Ammon's horn (tissue), 1 donor: ENCODE measurements around the gene MGST2.

ENCODE experiments used
- DNase-seq: peaks from one replicate; pipeline ENCODE4 v3.0.0-alpha.2; 2016; ENCODE audit warnings: low spot score

The MGST2 gene

DNA sequence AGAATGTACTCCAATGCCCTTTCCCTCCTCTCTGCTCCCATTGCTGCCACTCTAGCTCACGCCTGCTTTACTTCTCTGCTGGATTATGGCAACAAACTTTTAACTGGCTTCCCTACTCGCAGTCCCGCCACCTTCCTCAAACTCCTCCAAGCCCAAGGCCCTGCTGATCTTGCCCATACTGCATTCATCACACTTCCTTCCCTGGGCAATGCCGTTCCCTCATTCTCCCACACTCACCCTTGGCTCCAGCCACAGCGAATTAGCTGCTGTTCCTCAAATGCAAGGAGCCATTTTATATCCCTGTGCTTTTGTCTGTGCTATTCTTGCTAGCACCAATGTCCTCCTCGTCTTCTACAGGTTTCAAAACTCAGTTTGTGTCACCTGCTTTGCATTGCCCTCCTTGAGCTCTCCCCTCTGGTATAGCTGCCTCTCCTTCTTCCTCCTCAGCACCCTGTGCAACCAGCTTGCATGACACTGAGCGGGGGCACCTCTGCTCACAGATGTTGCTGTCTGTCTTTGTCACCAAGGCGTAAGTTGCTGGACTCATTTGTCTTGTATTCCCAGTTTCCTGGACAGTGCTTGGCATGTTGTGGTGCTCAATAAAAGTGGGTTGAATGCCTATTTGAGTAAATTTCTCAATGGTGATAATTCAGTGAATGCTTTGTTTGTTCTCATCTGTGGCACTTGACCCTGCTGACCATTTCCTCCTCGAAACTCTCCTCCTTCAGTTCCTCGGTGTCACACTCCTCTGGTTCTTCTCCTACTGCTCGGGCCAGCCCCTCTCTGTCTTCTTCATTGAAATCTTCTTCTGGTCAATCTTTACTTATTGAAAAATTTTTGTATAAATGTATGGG, 22.4 kb upstream of the MGST2 start:
- no peak for DNase-seq

DNA sequence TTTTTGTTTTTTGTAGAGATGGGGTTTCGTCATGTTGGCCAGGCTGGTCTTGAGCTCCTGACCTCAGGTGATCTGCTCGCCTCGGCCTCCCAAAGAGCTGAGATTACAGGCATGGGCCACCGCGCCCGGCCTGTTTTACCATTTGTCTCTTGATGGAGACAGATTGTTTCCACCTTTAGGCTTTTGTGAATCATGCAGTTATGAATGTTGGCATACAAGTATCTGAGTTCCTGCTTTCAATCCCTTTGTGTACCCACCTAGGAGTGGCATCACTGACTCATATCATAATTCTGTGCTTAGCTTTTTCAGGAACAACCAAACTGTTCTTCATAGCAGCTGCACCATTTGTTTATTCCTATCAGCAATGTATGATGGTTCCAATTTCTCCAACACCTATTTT, 20.2 kb upstream of the MGST2 start:
- DNase-seq: peak; percentile 28

DNA sequence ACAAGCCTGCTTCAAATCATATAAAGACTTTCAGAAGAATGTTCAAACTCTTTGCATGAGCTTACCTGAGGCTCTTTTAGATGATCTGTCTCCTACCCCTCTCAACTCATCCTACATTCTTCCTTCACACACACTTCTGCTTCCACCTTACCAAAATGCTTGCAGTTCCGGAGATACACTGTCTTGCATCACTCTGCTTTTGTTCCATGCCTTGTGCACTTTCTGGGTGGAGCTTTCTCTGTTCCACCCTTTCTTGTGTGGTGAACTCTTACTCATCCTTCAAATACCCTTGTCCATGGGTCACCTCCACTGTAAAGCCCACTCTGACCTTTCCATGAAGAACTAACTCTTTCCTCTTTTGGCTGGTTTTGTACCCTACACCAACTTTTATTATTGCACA, 18.4 kb upstream of the MGST2 start:
- DNase-seq: no peak

DNA sequence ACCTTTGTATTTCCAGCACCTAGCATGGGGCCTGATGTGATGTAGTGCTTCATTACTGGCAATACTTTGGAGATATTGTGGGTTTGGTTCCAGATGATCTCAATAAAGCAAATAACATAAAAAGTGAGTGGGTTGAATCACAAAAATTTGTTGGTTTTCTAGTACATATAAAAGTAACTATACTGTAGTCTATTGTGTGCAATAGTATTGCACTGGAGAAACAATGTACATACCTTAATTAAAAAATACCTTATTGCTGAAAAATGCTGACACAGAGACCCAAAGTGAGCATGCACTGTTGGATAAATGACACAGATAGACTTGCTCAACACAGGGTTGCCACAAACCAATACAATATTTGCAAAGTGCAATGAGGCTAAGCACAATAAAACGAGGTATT, 17.7 kb upstream of the MGST2 start:
- DNase-seq: no peak

DNA sequence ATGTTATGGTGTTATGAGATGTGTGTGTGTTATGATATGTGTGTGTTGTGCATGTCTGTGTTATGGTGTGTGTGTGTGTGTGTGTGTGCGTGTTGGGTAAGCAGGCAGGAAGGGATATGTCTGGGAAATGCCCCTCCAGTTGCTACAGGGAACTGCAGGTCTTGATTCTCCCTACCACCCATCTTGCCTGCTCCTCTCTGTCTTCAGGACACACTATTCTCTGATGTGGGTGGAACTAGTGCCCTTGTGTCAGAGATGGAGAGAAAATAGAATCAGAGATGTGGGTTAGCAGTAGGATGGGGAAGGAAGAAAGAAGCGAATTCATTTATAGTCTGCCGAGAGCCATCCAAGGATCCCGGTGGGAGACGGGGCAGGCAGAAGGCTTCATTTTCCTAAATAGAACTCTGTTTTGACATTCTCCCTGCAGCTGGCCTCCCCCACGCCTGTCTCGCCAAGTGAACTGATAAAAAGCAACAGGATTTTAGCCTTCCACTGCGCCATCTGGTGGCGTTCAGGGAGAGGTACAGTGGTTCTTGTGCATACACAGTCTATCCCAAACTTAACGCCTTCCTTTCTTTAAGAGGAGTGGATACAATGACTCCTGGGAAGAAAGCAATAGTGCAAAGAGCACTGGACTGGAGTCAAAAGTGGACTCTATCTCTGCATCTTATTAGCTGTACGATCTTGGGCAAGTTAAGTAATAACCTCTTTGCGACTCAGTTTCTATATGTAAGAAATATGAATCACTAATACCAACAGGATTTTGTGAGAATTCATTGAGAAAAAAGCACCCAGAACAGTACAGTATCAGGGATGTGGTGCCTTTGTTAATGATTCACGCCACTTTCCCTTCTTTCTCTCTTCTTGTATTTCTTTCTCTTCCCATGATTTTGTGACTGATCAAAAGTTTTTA, 14.1 kb upstream of the MGST2 start:
- DNase-seq: peak; percentile 96

DNA sequence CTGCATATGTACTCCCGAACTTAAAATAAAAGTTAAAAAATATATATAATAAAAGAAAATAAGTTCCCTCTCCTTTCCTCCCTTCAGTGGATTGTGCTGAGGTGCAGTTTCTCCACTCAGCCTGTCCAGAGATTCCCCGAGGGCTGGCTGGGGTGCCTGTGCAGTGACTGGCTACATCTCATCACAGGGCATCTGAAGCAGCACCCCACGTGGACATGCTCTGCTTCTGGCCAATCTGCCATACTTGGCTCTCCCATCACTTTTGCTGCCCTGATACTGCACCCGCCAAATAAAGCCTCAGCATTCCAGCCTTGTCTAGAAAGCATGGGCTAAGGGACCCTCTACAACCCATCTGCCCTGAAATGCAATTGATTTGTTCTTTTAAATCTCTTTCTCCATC, 11.1 kb upstream of the MGST2 start:
- DNase-seq: no peak

DNA sequence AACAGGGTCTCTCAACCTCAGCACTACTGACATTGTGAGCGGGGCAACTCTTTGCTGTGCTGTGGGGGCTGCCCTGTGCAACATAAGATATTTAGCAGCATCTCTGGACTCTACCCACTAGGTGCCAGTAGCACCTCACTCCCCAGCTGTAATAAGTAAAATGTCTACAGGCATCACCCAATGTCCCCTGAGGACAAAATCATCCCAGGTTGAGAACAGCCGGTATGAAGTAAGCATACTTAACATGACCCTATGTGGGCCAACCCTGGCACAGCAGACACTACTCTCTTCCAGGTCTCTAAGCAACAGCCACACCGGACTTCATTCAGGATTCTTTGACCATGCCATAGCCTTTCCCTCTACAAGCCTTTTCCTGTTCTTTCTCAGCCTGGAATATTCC, 10.5 kb upstream of the MGST2 start:
- peak; percentile 53 for DNase-seq

DNA sequence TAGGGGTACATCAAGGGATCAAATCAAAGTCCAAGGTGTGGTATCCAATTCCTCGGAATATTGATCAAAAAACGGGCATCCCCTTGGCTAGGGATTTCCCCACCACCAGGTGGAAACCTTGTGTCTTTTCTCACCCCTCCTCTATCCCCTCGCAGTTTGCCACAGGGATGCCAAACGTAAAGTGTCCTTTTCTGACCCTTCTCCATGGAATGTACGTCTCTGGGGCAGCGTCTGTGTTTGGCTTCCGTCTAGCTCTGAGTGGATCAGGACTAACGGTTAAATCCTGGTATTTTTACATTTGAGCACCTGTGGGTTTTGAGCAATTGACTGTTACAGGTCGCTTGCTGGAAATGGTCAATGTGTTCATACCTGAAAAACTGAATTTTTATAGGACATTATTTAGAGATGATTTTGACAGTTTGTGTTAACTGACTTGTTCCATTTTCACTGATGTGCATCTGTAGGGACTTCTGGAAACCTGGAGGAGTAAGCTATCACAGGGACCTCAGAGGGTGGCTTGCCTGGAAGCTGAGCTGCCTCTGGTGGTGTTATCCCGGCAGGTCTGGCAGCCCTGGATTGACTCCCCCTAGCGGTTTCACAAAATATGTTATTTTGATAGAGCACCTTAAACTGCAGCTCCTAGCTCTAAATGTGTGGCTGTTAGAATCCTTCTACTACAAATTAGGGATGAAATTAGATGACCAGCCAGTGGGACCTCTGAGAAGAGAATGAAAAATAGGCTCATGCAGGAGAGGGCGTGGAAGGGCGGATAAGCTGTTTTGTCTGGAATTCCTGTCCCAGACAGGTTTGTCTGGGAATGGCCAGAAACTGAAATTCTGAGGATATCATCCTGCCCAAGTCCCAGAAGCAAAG, 8.8 kb upstream of the MGST2 start:
- peak; percentile 77 for DNase-seq

DNA sequence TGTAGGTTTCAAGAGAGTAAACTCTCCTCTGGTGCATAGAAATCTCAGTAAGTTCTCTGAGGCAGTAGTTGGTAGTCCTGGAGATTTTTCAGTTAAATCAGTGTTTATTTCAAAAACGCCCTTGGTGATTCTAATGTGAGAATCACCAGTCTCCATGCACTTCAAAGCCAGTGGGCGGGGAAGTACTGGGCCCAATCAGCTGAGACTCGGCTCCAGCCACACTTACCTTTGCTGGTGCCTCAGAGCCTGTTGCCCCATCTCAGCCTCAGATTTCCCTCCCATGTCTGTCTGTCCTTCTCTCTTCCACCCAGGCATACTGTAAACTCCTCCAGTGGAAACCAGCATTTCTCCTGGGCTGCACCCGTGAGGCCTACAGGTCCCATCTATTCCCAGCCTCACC, 7.4 kb upstream of the MGST2 start:
- no peak for DNase-seq

DNA sequence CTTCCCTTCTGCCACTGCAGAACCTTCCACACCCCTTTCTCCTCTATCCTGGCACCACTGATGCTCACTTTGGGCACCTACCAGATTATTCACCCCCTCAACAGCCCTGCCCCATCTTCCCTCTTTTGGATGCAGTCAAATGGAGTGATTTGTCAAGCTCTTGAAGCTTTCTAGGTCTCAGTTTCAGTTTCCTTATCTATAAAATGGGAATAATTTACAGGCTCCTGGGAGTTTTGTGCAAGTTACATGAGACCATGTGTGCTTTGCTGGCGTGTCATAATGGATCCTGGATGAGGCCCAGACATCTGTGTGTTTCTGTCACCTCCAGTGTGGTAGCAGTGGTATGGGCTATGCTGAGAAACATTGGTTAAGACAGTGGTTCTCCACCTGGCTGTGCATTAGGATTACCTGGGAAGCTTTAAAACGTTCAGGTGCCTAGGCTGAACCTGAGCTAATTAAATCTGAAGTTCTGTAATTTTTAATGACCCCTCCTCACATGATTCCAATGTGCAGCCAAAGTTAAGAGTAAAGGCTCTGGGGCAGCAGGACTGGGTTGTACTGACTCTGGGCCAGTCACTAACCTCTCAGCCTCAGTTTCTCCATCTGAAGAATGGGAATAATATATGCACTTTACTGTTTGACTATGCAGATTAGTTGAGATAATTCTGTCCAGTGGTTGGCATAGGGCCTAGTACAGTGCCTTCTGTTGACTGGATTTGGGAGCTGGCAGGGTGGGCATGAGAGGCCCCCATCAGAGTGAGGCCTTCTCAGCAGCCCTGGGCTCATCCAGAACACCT, 6.8 kb upstream of the MGST2 start:
- DNase-seq: no peak

DNA sequence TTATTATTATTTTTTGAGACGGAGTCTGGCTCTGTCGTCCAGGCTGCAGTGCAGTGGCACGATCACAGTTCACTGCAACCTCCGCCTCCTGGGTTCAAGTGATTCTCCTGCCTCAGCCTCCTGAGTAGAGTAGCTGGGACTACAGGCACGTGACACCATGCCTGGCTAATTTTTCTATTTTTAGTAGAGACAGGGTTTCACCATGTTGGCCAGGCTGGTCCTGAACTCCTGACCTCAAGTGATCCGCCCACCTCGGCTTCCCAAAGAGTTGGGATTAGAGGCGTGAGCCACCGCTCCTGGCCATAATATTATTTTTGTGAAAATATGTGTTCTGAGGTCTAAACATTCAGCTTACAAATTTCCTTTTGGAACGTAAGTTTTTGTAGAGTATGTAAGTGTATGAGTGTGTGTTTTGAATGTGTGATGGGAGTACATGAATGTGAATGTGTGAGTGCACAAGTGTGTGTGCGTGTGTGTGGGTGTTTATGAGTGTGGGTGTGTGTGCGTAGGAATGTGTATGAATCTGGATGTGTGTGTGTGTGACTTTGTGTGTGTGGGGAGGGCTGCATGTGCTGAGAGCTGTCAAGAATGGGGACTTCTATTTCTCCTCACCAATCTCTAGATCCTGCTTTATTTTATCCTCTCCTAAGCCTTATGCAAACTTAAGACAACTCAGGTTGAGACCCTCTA, 5.7 kb upstream of the MGST2 start:
- no peak for DNase-seq

DNA sequence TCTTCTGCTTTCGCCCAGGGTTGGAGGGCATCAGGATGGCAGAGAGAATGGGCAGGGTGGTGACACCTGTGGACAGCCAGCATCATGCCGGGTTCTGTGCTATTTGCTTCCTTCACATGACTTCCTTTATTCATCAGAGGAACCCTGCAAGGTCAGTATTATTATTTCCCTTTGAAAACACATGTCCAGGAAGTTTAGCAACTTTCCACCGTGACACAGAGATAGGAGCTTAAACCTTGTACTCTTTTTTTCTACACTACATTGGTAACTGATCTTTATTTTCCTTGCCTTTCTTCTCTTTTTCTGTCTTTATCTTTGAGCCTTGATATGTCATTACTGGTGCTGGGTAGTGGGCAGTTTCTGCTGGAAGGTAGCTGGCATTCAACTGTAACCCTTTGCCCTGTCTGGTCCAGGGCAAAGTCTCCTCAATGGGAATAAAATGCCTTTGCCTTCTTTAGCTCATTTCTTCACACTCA, 5.0 kb upstream of the MGST2 start:
- DNase-seq: peak; percentile 24

DNA sequence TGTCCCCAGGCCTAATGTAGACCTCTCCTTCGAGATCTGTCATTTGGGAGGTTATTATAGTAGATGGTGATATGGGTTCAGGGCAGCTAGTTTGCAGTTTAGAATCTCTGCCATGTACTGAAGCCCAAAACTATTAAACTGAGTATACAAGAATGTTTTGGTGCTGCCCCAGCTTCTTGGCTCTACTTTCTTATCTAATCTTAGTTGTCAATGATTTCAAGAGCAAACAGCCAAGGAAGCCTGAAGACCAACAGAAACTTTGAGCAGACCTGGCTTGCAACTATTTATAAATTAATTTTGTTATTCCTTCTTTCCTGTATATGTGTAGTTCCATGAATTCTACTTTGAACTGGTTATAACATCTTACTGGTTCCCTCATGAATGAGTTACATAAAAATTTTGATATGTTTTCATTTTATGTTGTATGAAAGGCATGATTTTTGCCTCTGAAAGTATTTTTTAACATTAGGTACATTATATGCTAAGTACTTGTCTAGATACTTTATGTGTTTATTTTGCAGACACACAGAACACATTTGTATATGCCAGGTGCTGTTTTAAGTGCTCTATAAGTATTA, 2.0 kb upstream of the MGST2 start:
- no peak for DNase-seq

DNA sequence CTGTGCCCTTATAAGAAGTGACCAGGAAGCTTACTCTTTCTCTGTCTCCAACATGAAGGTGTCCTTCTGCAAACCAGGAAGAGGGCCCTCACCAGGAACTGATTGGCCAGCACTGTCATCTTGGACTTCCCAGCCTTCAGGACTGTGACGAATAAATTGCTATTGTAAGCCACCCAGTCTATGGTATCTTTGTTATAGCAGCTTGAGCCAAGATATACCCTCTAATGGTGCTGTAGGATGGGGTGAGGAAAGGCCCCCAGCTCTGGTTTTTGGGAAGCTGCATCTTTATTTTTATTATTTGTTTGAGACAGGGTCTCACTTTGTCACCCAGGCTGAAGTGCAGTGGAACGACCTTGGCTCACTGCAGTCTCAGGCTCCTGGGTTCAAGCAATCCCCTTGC, 1.2 kb upstream of the MGST2 start:
- no peak for DNase-seq

DNA sequence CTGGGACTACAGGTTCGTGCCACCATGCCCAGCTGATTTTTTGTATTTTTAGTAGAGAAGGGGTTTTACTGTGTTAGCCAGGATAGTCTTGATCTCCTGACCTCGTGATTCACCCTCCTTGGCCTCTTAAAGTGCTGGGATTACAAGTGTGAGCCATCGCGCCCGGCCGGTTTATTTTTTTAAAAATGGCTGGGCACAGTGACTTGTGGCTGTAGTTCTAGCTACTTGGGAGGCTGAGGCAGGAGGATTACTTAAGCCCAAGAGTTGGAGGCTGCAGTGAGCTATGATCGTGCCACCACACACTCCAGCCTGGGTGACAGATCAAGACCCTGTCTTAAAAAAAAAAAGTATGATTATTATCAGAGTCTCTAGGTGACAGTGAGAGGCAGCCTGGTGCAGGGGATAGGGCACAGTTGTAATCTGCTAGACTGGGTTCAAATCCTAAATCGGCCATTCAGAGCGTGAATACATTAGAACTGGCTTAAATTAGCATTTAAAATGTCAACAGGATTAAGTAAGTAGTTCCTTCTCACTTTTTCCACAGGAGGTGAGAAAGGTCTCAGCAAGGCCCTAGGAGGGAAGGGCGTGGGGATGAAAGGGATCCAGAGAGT, 435 bp upstream of the MGST2 start:
- no peak for DNase-seq

DNA sequence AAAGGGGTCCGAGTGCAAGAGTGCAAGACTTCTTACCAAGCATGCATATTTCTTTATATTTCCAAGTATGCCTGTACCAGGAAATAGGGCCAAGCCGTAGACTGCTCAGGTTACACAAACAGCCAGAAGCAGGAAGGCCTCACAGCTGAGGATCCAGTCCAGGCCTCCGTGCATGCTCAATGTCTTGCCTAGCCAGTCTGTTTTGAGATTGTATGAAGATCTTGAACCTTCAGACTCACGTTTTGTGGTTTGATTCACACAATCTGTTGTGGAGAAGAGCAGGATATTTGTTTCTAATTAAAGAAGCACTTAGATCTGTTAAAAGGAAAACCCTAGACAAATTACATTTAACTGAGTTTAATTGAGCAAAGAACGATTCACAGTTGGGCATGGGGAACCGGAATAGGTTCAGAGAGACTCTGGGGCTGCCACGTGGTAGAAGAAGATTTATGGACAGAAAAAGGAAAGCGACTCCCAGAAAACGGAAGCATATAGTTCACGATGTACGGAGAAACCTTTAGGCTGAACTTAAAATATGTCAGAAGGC, 1.2 kb downstream of the MGST2 start:
- DNase-seq: peak; percentile 42

DNA sequence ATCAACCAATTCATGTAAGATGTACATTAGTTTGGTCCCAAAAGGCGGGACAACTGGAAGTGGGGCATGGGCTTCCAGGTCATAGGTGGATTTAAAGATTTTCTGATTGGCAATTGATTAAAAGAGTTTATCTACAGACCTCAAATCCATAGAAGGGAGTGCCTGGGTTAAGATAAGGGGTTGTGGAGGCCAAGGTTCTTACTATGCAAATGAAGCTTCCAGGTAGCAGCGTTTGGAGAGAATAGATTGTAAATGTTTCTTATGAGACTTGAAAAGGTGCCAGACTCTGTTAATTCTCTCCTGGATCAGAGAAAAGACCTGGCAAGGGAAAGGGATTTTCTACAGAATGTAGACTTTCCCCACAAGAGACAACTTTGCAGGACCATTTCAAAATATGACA, 2.4 kb downstream of the MGST2 start:
- no peak for DNase-seq

DNA sequence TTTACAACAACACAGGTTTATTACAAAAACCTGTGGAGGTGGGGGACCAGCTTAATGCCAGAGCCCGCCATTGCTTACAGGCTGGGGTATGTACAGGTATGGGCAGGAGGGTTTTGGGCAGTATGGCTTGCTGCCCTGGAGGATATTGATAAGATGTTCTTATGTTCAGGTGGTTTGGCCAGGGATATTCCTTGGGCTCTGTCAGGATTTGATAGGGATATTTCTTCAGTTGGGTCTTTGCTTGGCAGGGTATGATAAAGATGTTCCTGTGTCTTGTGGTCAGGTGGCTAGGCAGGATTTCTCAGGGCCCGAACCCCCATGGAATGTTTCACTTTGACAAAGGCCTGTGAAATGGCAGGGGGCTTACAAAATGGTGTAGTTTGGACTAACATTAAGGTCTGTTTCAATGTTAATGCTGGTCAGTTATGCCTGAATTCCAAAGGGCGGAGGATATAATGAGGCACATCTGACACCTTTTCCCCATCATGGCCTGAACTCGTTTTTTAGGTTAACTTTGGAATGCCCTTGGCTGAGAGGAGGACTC, 3.1 kb downstream of the MGST2 start:
- no peak for DNase-seq

DNA sequence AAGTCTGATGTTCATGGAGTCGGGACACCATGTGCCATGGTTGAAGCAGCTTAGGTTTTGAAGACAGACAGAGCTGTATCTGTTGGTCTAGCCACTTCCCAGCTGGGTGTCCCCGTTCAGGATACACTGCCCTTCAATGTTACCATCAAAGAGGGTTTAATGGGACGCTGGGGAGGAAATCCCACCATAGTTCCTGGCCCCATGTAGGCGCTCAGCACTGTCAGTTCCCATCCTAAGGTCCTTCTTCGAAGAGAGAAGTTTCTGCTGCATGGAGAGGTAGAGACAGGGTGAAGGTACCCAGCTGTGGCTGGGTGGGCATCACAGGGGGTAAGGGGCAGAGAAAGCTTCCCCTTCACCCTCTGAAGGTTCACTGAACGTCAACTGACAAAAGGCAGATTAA, 3.7 kb downstream of the MGST2 start:
- DNase-seq: no peak
